HG02970 (cell line): ENCODE data around the gene CYP11A1.

Experiments
- ATAC-seq: cut with Tn5 transposase; IDR thresholded peaks from one replicate; pipeline ENCODE4 v1.9.1; 2021; ENCODE audit warnings: mild to moderate bottlenecking, moderate library complexity, moderate number of reproducible peaks; ENCODE audit not compliant: unreplicated experiment, low FRiP score

The CYP11A1 gene

DNA sequence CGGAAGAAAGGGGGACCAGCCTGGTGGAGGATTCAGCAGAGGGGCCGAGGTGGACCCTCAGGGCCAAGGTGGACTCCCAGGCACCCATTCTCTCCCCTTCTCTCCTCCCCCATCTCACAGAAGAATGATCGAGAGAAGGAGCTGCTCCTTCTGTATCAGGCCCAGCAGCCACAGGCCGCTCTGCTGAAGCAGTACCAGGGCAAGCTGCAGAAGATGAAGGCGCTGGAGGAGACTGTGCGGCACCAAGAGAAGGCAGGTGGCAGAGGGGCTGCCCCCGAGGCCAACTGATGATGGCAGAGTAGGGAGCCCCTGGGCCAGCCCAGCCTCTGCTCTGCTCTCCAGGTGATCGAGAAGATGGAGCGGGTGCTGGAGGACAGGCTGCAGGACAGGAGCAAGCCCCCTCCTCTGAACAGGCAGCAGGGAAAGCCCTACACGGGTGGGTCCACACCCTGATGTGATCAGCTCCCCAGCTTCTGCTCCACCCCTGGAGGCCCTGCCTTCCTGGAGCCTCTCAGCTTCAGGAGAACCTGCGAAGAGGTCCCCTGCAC is 36.5 kb downstream of the CYP11A1 start:
- ATAC-seq, result no peak

- ATAC-seq, result no peak
These were observed 39.0 kb downstream of the CYP11A1 start for GRCh38 chr15:74328331-74329056.

DNA sequence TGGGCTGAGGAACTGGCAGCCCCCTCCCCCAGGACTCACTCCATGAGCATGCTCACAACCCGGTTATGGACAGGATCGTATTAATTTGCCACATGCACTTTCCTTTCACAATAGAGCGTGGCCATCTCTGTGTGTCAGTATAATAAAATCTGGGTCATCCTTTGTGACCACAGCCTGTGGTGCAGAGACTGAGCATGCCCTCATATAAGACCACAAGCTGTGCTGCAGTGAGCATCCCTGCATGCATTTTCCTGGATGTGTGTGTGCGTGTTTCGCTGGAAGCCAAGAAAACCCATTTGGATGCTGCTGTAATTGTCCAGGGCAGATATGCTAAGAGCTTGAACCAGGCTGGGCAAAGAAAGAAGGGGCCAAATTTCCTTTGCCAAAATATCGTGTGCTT is 39.7 kb downstream of the CYP11A1 start:
- ATAC-seq, result no peak

- no peak for ATAC-seq
These were observed 40.7 kb downstream of the CYP11A1 start for GRCh38 chr15:74326746-74327145.

GRCh38 chr15:74324714-74325113 is 42.7 kb downstream of the CYP11A1 start:
- ATAC-seq, result no peak

GRCh38 chr15:74322558-74323180 is 44.8 kb downstream of the CYP11A1 start:
- ATAC-seq, result no peak

DNA sequence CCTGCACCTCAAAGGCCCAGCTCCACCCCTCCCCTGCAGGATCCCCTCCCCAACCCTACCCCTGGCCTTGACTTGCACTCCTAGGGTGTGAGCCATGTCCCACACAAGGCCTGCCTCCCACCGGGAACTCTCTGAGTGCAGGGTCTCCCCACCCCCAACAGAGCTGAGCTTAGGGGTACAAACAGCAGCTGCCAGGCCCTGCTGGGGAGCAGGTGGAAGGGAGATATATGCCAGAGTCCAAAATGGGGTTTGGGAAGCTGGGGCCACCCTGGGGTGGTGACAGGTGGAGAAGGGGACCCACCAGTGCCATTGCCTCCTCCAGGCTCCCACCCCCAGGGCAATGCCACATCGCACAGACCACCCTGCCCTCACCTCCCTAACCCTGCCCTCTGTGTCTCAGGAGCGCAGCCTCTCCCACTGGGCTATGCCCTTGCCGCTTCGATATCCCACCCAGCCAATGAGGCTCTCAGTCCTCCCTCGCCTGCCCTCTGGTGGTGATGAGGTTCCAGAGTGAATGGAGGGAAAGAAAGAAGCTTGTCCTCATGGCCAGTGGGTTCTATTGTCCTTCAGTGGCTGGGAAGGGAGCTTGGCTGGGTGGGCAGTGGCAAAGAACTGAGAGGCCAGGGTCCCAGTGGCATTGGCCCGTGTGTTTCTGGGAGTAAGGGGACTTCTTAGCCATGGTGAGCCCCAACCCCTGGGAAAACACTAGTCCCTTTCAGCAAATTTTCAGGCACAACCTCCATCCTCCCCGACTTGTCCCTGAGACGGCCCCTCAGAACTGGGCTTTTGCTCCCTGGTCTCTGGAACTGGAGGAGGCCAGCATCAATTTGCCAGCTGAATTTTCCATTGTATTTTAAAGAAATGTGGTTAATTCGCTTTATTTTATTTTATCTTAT is 46.8 kb downstream of the CYP11A1 start:
- no peak for ATAC-seq

- ATAC-seq, result no peak
These were observed 47.7 kb downstream of the CYP11A1 start for GRCh38 chr15:74319596-74320351.

DNA sequence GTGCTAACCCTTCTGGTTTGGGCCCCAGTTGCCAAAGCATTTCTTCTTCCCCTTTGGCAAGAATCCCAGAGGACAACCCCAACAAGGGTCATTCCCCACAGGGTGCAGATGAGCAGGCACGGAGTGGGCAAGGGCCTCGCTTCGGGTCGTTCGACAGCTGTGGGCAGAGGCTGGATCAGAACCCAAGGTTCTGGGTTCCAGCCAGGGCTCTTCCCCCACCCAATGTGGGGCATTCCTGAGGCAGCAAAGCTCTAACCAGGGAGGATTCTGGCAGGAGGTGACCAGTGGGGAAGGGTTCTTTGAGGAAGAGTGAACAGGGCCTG is 48.3 kb downstream of the CYP11A1 start:
- ATAC-seq, result no peak

DNA sequence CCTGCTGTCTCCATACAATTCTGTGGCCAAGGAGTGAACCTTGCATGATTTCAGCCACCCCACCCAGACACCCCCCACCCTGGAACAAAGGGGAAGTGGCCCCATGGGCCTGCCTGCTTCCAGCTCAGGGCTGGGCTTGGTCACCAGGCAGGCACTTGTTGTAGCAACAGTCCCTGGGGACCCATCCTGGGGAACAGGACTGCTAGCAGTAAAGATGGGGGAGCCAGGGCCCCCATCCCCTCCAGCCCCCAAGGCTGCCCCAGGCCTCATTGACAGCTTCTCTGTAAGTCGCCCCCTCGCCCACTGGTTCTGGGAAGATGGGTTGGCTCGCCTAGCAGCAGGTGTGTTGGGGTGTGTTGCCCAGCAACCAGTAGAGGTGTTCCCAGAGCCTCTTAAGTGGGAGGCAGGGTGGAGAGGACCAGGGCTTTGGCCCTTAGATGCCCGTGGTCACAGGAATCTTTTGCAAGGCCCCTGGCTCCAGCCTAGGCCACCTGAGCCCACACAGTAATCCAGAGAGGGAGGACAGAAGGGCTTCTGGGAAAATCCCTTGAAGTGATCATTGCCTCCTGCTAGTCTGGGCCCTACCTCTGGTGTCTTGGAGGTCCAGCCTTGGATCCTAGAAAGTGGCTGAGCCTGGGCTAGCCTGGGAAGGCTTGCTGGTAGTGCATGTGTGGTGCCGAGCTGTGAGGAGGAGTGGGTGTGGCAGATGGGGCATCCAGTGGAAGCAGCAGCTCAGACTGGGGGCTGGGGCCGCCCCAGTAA is 48.9 kb downstream of the CYP11A1 start:
- no peak for ATAC-seq

GRCh38 chr15:74317820-74318375 is 49.5 kb downstream of the CYP11A1 start:
- no peak for ATAC-seq

- ATAC-seq, result no peak
These were observed 51.3 kb downstream of the CYP11A1 start for GRCh38 chr15:74316141-74316540.

DNA sequence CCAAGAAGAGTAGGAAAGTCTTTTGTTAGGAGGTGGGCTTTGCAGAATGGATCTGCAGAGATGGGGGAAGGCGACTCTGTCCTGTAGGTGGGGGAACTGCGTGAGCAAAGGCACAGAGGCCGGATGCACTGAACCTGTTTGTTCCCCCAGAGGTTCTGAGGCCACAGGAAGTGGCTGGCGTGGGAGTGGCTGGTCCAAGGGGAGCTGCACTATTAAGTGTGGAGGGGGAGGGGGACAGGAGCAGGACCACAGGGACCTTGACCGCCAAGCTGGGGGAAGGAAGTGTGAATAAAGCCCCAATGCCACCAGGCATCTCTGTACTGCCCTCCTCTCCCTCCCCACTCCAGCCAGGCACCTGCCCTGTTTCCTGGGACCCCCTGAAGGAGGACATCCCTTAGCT is 51.8 kb downstream of the CYP11A1 start:
- ATAC-seq, result no peak

DNA sequence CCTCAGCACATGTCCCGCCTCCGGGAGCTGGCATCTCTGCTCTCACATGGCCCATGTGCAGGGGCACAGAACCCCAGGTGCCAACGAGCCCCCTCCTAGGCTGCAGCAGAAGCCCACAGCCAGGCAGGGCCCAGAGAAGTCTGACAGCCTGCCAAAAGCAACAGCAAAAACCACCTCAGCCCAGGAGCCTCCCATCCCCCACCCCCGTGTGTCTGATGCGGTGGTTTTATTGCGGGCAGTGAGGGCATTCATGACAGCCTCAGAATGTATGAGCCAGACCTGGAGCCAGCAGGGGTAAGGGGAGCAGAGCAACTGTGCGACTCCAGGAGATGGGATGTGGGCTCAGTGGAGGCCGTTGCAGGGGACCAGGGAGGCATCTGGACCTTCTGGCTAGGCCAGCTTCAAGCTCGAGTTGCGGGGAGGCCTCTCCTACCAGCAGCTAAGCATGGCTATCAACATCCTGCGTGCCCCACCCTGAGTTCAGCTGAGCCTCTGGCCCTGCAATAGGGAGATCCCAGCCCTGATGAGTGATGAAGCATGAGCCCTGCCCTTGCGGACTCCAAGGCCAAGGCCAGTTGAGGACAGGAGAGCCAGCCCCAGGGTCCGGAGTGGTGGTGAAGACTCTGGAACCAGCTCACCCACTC is 52.5 kb downstream of the CYP11A1 start:
- no peak for ATAC-seq

- ATAC-seq, result no peak
These were observed 53.6 kb downstream of the CYP11A1 start for GRCh38 chr15:74313889-74314288.

- ATAC-seq, result no peak
These were observed 54.9 kb downstream of the CYP11A1 start for GRCh38 chr15:74312445-74313007.

DNA sequence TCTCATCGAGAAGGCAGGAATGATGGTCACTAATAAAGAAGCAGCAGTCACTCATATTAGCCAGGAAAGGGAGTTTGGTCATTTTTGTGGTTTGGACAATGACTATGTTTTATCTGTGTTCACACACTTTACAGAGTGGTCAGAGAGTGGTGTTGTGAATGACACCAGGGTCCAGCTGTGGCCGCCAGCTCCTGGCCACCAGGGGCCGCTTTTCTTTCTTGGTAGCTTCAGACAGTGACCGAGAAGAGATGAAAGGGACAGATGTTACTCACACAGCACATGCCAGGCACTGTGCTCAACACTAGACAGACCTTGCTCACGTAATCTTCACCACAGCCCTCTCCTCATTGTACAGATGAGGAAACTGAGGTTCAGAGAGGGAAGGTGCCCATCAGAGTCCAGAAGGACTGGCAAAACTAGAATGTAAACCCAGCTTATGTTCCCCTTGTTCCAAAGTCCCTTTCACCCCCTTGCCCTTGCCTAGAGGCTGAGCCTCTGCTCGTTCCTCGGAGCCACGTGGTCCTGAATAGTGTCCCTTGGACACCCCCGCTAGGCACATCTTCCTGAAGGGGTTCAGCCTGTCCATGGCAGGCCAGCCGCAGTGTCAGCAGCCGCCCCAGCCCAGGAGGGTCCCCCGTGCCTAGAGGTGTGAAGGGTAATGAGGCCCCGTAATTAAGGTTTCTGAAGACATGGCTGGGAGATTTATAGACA is 55.6 kb downstream of the CYP11A1 start:
- no peak for ATAC-seq
